ENCODE results near the gene ARHGEF28. TPM values are rescaled to one million over a fixed set of nuclear protein-coding genes. Genes with fewer than 3 reads are reported as not detected.

Gene ARHGEF28
- total and polyA plus RNA-seq, 9 of the 15 experiments (the other 6 are each of a cell fraction or from before 2014, with no cell fraction given), result 0.27 TPM; not detected in 8

GRCh38 chr5:73701566-73701965 lies 75.6 kb downstream of the ARHGEF28 start:
- no TSS peak for BruUV-seq (replicated peaks)
- Histone ChIP-seq H3K4me3 (no peak overlapping the region), H3K9me1 (ENCODE audit: control insufficient read depth, insufficient read depth, low read length) (no peaks in the 10 kb centered on the region), H3K27ac (ENCODE audit: extremely low read depth, low read depth, low read length) (no peak overlapping the region), H3K36me3 (ENCODE audit: control insufficient read depth, insufficient read depth, low read length) (no peaks in the 10 kb centered on the region), H3K9ac (ENCODE audit: insufficient read depth in 1 of 2, low read depth in 2 of 2, low read length in 2 of 2) (no peak overlapping the region), H2AFZ (ENCODE audit: low read depth, low read length) (no peak overlapping the region), H3K9me3 (replicated peaks; ENCODE audit: control insufficient read depth, insufficient read depth, low read depth, low read length) (no peaks in the 10 kb centered on the region), H3K4me2 (ENCODE audit: insufficient read depth, low read length) (no peak overlapping the region), H3K4me1 (replicated peaks in 1 of 2; ENCODE audit: control insufficient read depth in 2 of 2, insufficient read depth in 2 of 2, low read length in 2 of 2) (no peaks in the 10 kb centered on the region), H3K79me2 (ENCODE audit: control insufficient read depth, insufficient read depth, low read length) (no peaks in the 10 kb centered on the region), H4K20me1 (replicated peaks; ENCODE audit: control insufficient read depth, insufficient read depth, low read length) (no peaks in the 10 kb centered on the region), H3K27me3 (ENCODE audit: control insufficient read depth in 2 of 2, insufficient read depth in 2 of 2, low read length in 2 of 2) (peaks cover 2 to 8% of the 10 kb centered on the region in 2 experiments; a peak in 2 of 5 replicates)
- no peak for FAIRE-seq
- in situ Hi-C loops (cut with MboI), result no loop called here
- WGBS (ENCODE audit: insufficient coverage, low coverage, missing lambda C conversion rate), result 0% methylated on average over 3 of the region's 3 CpGs
- CTCF ChIA-PET (ENCODE audit: low intra/inter-chr PET ratio), result no interaction called here
- DNase-seq (ENCODE audit: extremely low read depth in 1 of 4, low spot score in 3 of 4), result no peak
- intact Hi-C loops (cut with micrococcal nuclease), result no loop called here
- TF ChIP-seq ZNF263 (CRISPR knock-in tag; IDR thresholded peaks at IDR 0.05; ENCODE audit: borderline replicate concordance) (no peak), ZNF316 (IDR thresholded peaks at IDR 0.05) (peak; percentile 24; the same call in 1 of the 2 replicates)
- POLR2A ChIA-PET, result no interaction called here
- ATAC-seq, result no peak

GRCh38 chr5:73702534-73702933 lies 76.5 kb downstream of the ARHGEF28 start:
- POLR2A ChIA-PET, result no interaction called here
- no peaks in the 10 kb centered on the region for H3K4me1 ChIP-seq (replicated peaks in 1 of 2; ENCODE audit: control insufficient read depth in 2 of 2, insufficient read depth in 2 of 2, low read length in 2 of 2)
- FAIRE-seq, result no peak
- H3K9me1 ChIP-seq (ENCODE audit: control insufficient read depth, insufficient read depth, low read length), result no peaks in the 10 kb centered on the region
- in situ Hi-C loops (cut with MboI), result no loop called here
- H3K36me3 ChIP-seq (ENCODE audit: control insufficient read depth, insufficient read depth, low read length), result no peaks in the 10 kb centered on the region
- H3K4me2 ChIP-seq (ENCODE audit: insufficient read depth, low read length), result no peak overlapping the region
- CTCF ChIA-PET (ENCODE audit: low intra/inter-chr PET ratio), result no interaction called here
- no TSS peak for BruUV-seq (replicated peaks)
- intact Hi-C loops (cut with micrococcal nuclease), result no loop called here
- WGBS (ENCODE audit: insufficient coverage, low coverage, missing lambda C conversion rate), result 0% methylated on average over 1 of the region's 1 CpG
- no peaks in the 10 kb centered on the region for H3K9me3 ChIP-seq (replicated peaks; ENCODE audit: control insufficient read depth, insufficient read depth, low read depth, low read length)
- H3K9ac ChIP-seq (ENCODE audit: insufficient read depth in 1 of 2, low read depth in 2 of 2, low read length in 2 of 2), result no peak overlapping the region
- no peak overlapping the region for H2AFZ ChIP-seq (ENCODE audit: low read depth, low read length)
- H3K4me3 ChIP-seq, result no peak overlapping the region
- H3K27ac ChIP-seq (ENCODE audit: extremely low read depth, low read depth, low read length), result no peak overlapping the region
- TF ChIP-seq CBX3 (IDR thresholded peaks at IDR 0.05; ENCODE audit: borderline replicate concordance in 1 of 2, low read length in 2 of 2), result no peak
- no peak for TF ChIP-seq CTBP1 (IDR thresholded peaks at IDR 0.05; ENCODE audit: borderline replicate concordance)
- TF ChIP-seq BCOR (IDR thresholded peaks at IDR 0.05), result no peak
- TF ChIP-seq PTBP1 (IDR thresholded peaks at IDR 0.05; ENCODE audit: low read depth, low read length), result no peak
- no peak for TF ChIP-seq MIER1 (IDR thresholded peaks at IDR 0.05; ENCODE audit: low read depth)
- TF ChIP-seq RCOR1 (IDR thresholded peaks at IDR 0.05; ENCODE audit: borderline replicate concordance in 1 of 2, low read depth in 2 of 2, low read length in 2 of 2), result no peak
- TF ChIP-seq NR2F6 (CRISPR knock-in tag; IDR thresholded peaks at IDR 0.05), result no peak
- no peak for TF ChIP-seq ELK1 (CRISPR knock-in tag; IDR thresholded peaks at IDR 0.05)
- no peak for TF ChIP-seq PYGO2 (tag; IDR thresholded peaks at IDR 0.05)
- TF ChIP-seq SMAD4 (CRISPR knock-in tag; conservative IDR thresholded peaks at IDR 0.05), result no peak
- no peak for TF ChIP-seq FOXK2 (conservative IDR thresholded peaks at IDR 0.05 in 1 of 2, IDR thresholded peaks at IDR 0.05 in 1 of 2; ENCODE audit: low read depth in 2 of 2)
- H4K20me1 ChIP-seq (replicated peaks; ENCODE audit: control insufficient read depth, insufficient read depth, low read length), result no peaks in the 10 kb centered on the region
- peaks cover 2 to 13% of the 10 kb centered on the region in 2 experiments; a peak in 2 of 5 replicates for H3K27me3 ChIP-seq (ENCODE audit: control insufficient read depth in 2 of 2, insufficient read depth in 2 of 2, low read length in 2 of 2)
- no peak for DNase-seq (ENCODE audit: extremely low read depth in 1 of 4, low spot score in 3 of 4)
- no peak for ATAC-seq
- no peaks in the 10 kb centered on the region for H3K79me2 ChIP-seq (ENCODE audit: control insufficient read depth, insufficient read depth, low read length)
